Measurements from ENCODE around the gene MYRFL.

Gene MYRFL

GRCh38 chr12:69927164-69927563 is 102.1 kb downstream of the MYRFL start:
- Histone ChIP-seq H3K27me3 (ENCODE audit: low read depth, low read length) (no peaks in the 10 kb centered on the region), H3K4me3 (ENCODE audit: low read length) (no peak overlapping the region), H4K20me1 (ENCODE audit: insufficient read depth, low read length) (no peaks in the 10 kb centered on the region), H3K27ac (ENCODE audit: low read length) (no peak overlapping the region), H3K9ac (ENCODE audit: low read length) (no peak overlapping the region), H3K79me2 (ENCODE audit: low read length) (no peaks in the 10 kb centered on the region), H3K36me3 (replicated peaks; ENCODE audit: low read depth, low read length) (no peaks in the 10 kb centered on the region), H3K4me2 (ENCODE audit: low read length) (peak overlapping the region; percentile 23), H3K4me1 (ENCODE audit: low read length) (peaks cover 17% of the 10 kb centered on the region), H2AFZ (ENCODE audit: low read depth, low read length) (no peak overlapping the region), H3K9me3 (ENCODE audit: insufficient read depth, low read length) (no peaks in the 10 kb centered on the region)
- no peak for TF ChIP-seq EZH2phosphoT487 (IDR thresholded peaks at IDR 0.05; ENCODE audit: low read depth)
- TF ChIP-seq, protein P1, sequence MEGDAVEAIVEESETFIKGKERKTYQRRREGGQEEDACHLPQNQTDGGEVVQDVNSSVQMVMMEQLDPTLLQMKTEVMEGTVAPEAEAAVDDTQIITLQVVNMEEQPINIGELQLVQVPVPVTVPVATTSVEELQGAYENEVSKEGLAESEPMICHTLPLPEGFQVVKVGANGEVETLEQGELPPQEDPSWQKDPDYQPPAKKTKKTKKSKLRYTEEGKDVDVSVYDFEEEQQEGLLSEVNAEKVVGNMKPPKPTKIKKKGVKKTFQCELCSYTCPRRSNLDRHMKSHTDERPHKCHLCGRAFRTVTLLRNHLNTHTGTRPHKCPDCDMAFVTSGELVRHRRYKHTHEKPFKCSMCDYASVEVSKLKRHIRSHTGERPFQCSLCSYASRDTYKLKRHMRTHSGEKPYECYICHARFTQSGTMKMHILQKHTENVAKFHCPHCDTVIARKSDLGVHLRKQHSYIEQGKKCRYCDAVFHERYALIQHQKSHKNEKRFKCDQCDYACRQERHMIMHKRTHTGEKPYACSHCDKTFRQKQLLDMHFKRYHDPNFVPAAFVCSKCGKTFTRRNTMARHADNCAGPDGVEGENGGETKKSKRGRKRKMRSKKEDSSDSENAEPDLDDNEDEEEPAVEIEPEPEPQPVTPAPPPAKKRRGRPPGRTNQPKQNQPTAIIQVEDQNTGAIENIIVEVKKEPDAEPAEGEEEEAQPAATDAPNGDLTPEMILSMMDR (IDR thresholded peaks at IDR 0.05; ENCODE audit: low read depth, low read length): no peak

- Histone ChIP-seq H2AFZ (ENCODE audit: low read depth, low read length) (no peak overlapping the region), H3K27me3 (ENCODE audit: low read depth, low read length) (no peaks in the 10 kb centered on the region), H3K27ac (ENCODE audit: low read length) (no peak overlapping the region), H3K9me3 (ENCODE audit: insufficient read depth, low read length) (no peaks in the 10 kb centered on the region), H3K4me3 (ENCODE audit: low read length) (no peak overlapping the region), H3K4me2 (ENCODE audit: low read length) (no peak overlapping the region), H3K36me3 (replicated peaks; ENCODE audit: low read depth, low read length) (no peaks in the 10 kb centered on the region), H3K79me2 (ENCODE audit: low read length) (no peaks in the 10 kb centered on the region), H3K9ac (ENCODE audit: low read length) (no peak overlapping the region), H4K20me1 (ENCODE audit: insufficient read depth, low read length) (no peaks in the 10 kb centered on the region), H3K4me1 (ENCODE audit: low read length) (peaks cover 11% of the 10 kb centered on the region)
- TF ChIP-seq, protein P1 (IDR thresholded peaks at IDR 0.05; ENCODE audit: low read depth, low read length): no peak
- no peak for TF ChIP-seq EZH2phosphoT487 (IDR thresholded peaks at IDR 0.05; ENCODE audit: low read depth)
Measured at GRCh38 chr12:69929125-69929524, 104.1 kb downstream of the MYRFL start.

DNA sequence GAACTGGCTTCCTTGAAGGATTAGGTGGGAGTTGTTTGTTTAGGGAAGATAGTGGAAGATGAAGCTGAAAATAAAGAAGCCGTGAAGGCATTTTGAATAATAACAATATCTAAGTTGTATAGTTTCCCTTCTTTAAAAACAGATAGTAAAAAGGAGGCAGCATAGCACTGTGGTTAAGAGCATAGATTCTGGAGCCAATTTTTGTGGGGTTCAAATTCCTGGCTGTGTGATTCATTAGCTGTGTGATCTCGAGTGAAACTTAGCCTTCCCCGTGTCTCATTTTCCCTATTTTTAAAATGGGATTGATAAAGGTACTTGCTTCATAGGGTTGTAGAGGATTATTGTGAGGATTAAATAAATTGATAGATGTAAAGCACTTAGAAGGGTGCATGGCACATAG is 104.5 kb downstream of the MYRFL start:
- no peaks in the 10 kb centered on the region for H3K36me3 ChIP-seq (replicated peaks; ENCODE audit: low read depth, low read length)
- H3K27ac ChIP-seq (ENCODE audit: low read length): no peak overlapping the region
- no peaks in the 10 kb centered on the region for H3K27me3 ChIP-seq (ENCODE audit: low read depth, low read length)
- H3K9me3 ChIP-seq (ENCODE audit: insufficient read depth, low read length): no peaks in the 10 kb centered on the region
- no peak overlapping the region for H3K9ac ChIP-seq (ENCODE audit: low read length)
- H4K20me1 ChIP-seq (ENCODE audit: insufficient read depth, low read length): no peaks in the 10 kb centered on the region
- no peak overlapping the region for H3K4me3 ChIP-seq (ENCODE audit: low read length)
- TF ChIP-seq, protein P1 (IDR thresholded peaks at IDR 0.05; ENCODE audit: low read depth, low read length): no peak
- TF ChIP-seq EZH2phosphoT487 (IDR thresholded peaks at IDR 0.05; ENCODE audit: low read depth): no peak
- no peak overlapping the region for H3K4me2 ChIP-seq (ENCODE audit: low read length)
- no peak overlapping the region for H2AFZ ChIP-seq (ENCODE audit: low read depth, low read length)
- no peaks in the 10 kb centered on the region for H3K79me2 ChIP-seq (ENCODE audit: low read length)
- H3K4me1 ChIP-seq (ENCODE audit: low read length): peaks cover 11% of the 10 kb centered on the region

DNA sequence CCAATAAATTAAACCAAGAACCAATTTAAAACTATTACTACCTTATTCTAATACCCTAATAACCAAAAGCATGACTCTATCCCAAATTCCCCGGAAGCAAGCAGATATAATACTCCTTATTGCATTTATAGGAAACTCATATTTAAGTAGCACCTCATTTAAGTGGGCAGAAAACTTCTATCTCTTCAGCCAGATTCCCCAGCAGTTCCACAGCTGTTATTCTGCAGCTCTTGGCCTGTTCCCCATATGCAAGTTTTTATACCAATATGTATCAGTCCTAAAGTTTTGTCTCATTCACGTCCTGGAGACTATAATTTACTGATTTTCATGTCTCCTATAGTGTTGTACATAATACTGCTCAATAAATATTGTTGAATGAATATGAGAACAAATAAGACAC is 106.5 kb downstream of the MYRFL start:
- H4K20me1 ChIP-seq (ENCODE audit: insufficient read depth, low read length): no peaks in the 10 kb centered on the region
- H3K9ac ChIP-seq (ENCODE audit: low read length): no peak overlapping the region
- no peaks in the 10 kb centered on the region for H3K79me2 ChIP-seq (ENCODE audit: low read length)
- TF ChIP-seq EZH2phosphoT487 (IDR thresholded peaks at IDR 0.05; ENCODE audit: low read depth): no peak
- TF ChIP-seq, protein P1 (IDR thresholded peaks at IDR 0.05; ENCODE audit: low read depth, low read length): no peak
- no peaks in the 10 kb centered on the region for H3K27me3 ChIP-seq (ENCODE audit: low read depth, low read length)
- no peak overlapping the region for H3K27ac ChIP-seq (ENCODE audit: low read length)
- no peaks in the 10 kb centered on the region for H3K9me3 ChIP-seq (ENCODE audit: insufficient read depth, low read length)
- no peak overlapping the region for H3K4me2 ChIP-seq (ENCODE audit: low read length)
- H3K4me3 ChIP-seq (ENCODE audit: low read length): no peak overlapping the region
- H3K36me3 ChIP-seq (replicated peaks; ENCODE audit: low read depth, low read length): no peaks in the 10 kb centered on the region
- peaks cover 11% of the 10 kb centered on the region for H3K4me1 ChIP-seq (ENCODE audit: low read length)
- H2AFZ ChIP-seq (ENCODE audit: low read depth, low read length): no peak overlapping the region

Data from OCI-LY3 (cell line).